ENCODE measurements around the gene DNAJC25. TPM values are rescaled to one million over a fixed set of nuclear protein-coding genes. Genes with fewer than 3 reads are reported as not detected.
A peak's percentile ranks its signal among the peaks of the same experiment; 100 is the strongest.

The DNAJC25 gene
- total and polyA plus RNA-seq, 3 donors from 2014 or later, result 10.0 to 15.9 (median 15.7) TPM

DNA sequence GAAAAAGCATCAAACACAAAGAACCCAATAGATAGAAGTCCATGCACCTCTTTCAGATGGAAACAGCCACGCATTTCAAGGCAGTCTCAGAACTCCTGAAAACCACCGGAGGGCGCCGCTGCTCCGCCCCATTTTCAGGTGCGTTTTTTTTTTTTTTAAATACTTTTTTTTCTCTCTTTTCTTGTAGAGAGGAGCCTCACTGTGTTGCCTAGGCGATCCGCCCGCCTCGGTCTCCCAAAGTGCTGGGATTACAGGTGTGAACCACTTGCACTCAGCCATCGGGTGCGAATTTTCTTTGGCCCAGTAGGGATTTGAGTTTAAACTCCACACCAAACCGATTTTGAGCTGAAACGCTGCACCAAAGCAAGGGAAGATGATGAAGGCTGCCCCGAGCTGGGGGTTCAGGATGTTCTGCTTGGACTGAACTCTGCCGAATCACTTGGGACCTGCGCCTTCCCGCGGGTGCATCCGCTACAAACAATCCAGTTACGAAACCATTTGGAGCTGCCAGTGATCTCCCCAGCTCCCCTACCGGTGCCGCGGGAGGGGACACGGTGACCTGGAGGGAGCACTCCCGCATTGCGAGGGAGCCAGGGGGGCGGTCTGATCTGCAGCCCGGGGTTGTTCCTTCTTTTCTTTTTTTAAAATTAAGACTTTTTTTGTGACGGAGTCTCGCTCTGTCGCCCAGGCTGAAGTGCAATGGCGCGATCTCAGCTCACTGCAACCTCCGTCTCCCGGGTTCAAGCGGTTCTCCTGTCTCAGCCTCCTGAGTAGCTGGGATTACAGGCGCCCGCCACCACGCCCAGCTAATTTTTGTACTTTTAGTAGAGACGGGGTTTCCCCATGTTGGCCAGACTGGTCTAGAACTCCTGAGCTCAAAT, 33.0 kb upstream of the DNAJC25 start:
- peak; percentile 73 for DNase-seq
- WGBS, 2 donors, result 1% methylated on average over 40 to 41 of the region's 41 CpGs
- Histone ChIP-seq H3K27ac (peak overlapping the region; percentile 66 to 88), H3K4me1 (peaks cover 9% of the 10 kb centered on the region), H3K36me3 (ENCODE audit: low read depth, missing control alignments) (no peaks in the 10 kb centered on the region), H3K4me3 (peak overlapping the region; percentile 85 to 86), H3K27me3 (no peaks in the 10 kb centered on the region), H3K9me3 (no peaks in the 10 kb centered on the region)
- TF ChIP-seq, protein P1, sequence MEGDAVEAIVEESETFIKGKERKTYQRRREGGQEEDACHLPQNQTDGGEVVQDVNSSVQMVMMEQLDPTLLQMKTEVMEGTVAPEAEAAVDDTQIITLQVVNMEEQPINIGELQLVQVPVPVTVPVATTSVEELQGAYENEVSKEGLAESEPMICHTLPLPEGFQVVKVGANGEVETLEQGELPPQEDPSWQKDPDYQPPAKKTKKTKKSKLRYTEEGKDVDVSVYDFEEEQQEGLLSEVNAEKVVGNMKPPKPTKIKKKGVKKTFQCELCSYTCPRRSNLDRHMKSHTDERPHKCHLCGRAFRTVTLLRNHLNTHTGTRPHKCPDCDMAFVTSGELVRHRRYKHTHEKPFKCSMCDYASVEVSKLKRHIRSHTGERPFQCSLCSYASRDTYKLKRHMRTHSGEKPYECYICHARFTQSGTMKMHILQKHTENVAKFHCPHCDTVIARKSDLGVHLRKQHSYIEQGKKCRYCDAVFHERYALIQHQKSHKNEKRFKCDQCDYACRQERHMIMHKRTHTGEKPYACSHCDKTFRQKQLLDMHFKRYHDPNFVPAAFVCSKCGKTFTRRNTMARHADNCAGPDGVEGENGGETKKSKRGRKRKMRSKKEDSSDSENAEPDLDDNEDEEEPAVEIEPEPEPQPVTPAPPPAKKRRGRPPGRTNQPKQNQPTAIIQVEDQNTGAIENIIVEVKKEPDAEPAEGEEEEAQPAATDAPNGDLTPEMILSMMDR (IDR thresholded peaks at IDR 0.05), result peak in 2 of 3 experiments; percentile 45 to 47
- TF ChIP-seq POLR2A (IDR thresholded peaks at IDR 0.05), result no peak
- intact Hi-C loops (cut with DNase I; ENCODE audit: low total_unique reads), result no loop called here

DNA sequence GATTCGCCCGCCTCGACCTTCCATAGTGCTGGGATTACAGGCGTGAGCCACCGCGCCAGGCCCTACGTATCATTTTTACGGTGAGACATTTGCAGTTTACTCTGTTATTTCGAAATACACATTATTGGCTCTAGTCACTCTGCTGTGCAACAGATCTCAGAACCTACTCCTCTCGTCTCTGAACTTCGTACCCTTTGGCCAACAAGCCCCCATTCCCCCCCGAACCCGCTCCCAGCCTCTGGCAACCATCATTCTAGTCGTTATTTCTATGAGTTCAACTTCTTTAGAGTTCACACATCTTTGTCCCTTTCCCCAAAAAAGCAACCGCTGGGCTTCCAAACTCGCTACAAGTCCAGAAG, 32.4 kb upstream of the DNAJC25 start:
- Histone ChIP-seq H3K27ac (peak overlapping the region; percentile 66 to 88), H3K36me3 (ENCODE audit: low read depth, missing control alignments) (no peaks in the 10 kb centered on the region), H3K9me3 (no peaks in the 10 kb centered on the region), H3K4me3 (peak overlapping the region; percentile 85 to 86), H3K4me1 (peaks cover 9% of the 10 kb centered on the region), H3K27me3 (no peaks in the 10 kb centered on the region)
- peak; percentile 46 for DNase-seq
- 1 to 2% methylated on average over 16 of the region's 16 CpGs for WGBS, 2 donors
- TF ChIP-seq, protein P1 (IDR thresholded peaks at IDR 0.05), result no peak
- no peak for TF ChIP-seq POLR2A (IDR thresholded peaks at IDR 0.05)
- intact Hi-C loops (cut with DNase I; ENCODE audit: low total_unique reads), result no loop called here

DNA sequence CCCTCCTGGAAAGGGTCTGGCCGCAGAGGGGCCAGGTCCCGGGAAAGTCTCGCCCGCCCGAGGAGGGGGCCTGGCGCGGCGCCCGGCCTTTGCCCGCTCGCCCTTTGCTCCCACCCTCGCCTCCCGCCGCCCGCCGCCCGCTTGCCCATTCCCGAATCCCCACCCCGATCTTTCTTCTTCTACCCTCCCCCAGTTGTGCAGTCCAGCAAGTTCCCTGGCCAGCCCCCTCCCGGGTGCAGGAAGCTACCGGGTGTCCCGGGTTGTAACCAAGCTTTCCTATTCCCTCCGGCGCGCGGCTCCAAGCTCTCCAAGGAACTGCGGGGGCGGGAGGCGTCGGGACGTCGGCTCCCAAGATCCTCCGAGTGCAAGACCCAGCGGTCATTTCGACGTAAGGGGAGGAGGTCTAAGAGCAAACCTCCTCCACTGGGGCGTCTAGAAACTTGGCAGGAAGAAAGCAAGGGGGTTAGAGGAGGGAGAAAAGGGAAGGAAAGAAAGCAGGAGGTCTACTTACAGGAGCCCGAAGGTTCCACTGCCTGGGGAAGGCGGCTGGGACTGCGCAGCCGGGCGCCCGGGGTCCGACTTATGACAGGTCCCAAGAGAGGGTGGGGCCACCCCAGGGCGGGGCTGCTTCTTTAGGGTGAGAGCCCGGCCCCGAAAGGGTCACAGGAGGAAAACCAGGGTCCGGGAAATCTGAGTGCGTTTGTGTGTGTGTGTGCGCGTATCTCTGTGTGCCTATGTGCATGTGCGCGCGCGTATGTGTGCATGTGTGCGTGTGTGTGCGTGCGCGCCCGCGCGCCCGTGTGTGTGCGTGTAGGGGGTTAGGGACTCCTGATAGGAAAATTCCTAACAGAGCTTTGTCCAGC, 31.8 kb upstream of the DNAJC25 start, which contains the start of gene PTGR1:
Gene PTGR1 (minus strand): TSS at position 556 of the 863 bp plus-strand sequence. CDS start 2,225 bp downstream, outside the sequence.
- no peaks in the 10 kb centered on the region for H3K27me3 ChIP-seq
- H3K4me1 ChIP-seq, result peaks cover 9% of the 10 kb centered on the region
- DNase-seq, result peak; percentile 93
- intact Hi-C loops (cut with DNase I; ENCODE audit: low total_unique reads), result no loop called here
- H3K27ac ChIP-seq, result peak within 1 kb of the TSS; percentile 66 to 88
- no peaks in the 10 kb centered on the region for H3K9me3 ChIP-seq
- H3K4me3 ChIP-seq, result peak within 1 kb of the TSS; percentile 85 to 86
- WGBS, 2 donors, result 1% methylated on average over 62 to 64 of the region's 64 CpGs
- H3K36me3 ChIP-seq (ENCODE audit: low read depth, missing control alignments), result no peaks in the 10 kb centered on the region
- TF ChIP-seq, protein P1 (IDR thresholded peaks at IDR 0.05), result no peak
- no peak for TF ChIP-seq POLR2A (IDR thresholded peaks at IDR 0.05)

DNA sequence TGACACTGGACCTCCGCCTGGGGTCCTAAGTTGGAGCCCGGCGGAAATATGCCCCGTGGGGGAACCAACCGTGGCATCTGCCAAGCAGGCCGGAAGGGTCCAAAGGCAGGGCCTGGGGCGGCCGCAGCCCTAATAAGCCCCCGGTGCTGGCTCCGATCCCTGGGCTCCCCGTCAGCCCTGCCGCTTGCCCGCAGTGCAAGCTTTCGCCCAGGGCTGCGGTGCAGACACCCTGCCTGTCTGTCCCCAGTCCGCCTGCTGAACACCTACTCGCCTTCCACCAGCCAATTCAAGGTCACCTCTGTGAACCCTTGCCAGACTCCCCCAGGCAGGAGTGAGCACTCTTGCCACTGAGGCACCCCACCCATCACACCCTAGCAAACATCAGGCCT, 31.2 kb upstream of the DNAJC25 start:
- Histone ChIP-seq H3K4me1 (peaks cover 9% of the 10 kb centered on the region), H3K27me3 (no peaks in the 10 kb centered on the region), H3K9me3 (no peaks in the 10 kb centered on the region), H3K36me3 (ENCODE audit: low read depth, missing control alignments) (no peaks in the 10 kb centered on the region), H3K4me3 (peak overlapping the region; percentile 85 to 86), H3K27ac (peak overlapping the region; percentile 66 to 88)
- no peak for TF ChIP-seq POLR2A (IDR thresholded peaks at IDR 0.05)
- TF ChIP-seq, protein P1 (IDR thresholded peaks at IDR 0.05), result no peak
- intact Hi-C loops (cut with DNase I; ENCODE audit: low total_unique reads), result no loop called here
- WGBS, 2 donors, result 13 to 20% methylated on average over 14 to 17 of the region's 17 CpGs
- no peak for DNase-seq
